ENCODE data around the gene YTHDF2.

GRCh38 chr1:28703629-28704028, 33.1 kb upstream of the YTHDF2 start:
- TF ChIP-seq CTCF (IDR thresholded peaks at IDR 0.05 in 2 of 3, conservative IDR thresholded peaks at IDR 0.05 in 1 of 3; ENCODE audit: borderline replicate concordance in 1 of 3, insufficient read depth in 1 of 3, low read depth in 2 of 3, low read length in 2 of 3) (no peak), POLR2A (IDR thresholded peaks at IDR 0.05; ENCODE audit: borderline replicate concordance, extremely low read depth, insufficient read depth, insufficient read length) (no peak), REST (IDR thresholded peaks at IDR 0.05; ENCODE audit: low read depth) (no peak), MAX (IDR thresholded peaks at IDR 0.05) (no peak), POLR2AphosphoS5 (IDR thresholded peaks at IDR 0.05; ENCODE audit: low read depth, low read length) (no peak), RAD21 (IDR thresholded peaks at IDR 0.05; ENCODE audit: low read depth) (no peak), JUND (IDR thresholded peaks at IDR 0.05) (no peak), EZH2 (IDR thresholded peaks at IDR 0.05) (no peak), SP1 (IDR thresholded peaks at IDR 0.05; ENCODE audit: low read depth) (no peak), EZH2phosphoT487 (IDR thresholded peaks at IDR 0.05; ENCODE audit: borderline replicate concordance) (no peak), EGR1 (IDR thresholded peaks at IDR 0.05; ENCODE audit: low read depth) (no peak), YY1 (IDR thresholded peaks at IDR 0.05; ENCODE audit: extremely low read depth, insufficient replicate concordance, low read depth, low read length) (no peak)
